ENCODE data around the gene SCUBE1.

DNA sequence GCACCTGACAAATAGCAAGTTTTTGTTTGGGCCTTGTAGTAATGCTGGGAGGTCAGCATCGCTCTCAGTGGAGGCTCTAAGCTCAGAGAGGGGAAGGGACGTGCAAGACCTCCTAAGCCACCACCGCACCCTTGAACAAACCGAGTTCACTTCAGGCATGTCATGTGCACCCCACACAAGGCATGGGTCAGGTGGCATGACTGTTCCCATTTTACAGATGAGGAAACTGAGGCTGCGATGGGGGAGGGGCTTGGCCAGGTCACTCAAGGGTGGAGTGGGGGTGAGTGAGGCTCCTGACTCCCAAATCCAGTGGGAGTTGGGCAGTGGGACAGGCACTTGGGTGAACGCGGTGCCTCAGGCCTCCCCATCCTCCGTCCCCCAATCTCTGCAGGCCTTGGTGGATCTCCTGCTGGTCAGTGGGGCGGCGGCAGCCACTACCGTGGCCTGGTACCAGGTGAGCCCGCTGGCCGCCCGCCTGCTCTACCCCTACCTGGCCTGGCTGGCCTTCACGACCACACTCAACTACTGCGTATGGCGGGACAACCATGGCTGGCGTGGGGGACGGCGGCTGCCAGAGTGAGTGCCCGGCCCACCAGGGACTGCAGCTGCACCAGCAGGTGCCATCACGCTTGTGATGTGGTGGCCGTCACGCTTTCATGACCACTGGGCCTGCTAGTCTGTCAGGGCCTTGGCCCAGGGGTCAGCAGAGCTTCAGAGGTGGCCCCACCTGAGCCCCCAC, 180.6 kb downstream of the SCUBE1 start:
- TF ChIP-seq, protein P1, sequence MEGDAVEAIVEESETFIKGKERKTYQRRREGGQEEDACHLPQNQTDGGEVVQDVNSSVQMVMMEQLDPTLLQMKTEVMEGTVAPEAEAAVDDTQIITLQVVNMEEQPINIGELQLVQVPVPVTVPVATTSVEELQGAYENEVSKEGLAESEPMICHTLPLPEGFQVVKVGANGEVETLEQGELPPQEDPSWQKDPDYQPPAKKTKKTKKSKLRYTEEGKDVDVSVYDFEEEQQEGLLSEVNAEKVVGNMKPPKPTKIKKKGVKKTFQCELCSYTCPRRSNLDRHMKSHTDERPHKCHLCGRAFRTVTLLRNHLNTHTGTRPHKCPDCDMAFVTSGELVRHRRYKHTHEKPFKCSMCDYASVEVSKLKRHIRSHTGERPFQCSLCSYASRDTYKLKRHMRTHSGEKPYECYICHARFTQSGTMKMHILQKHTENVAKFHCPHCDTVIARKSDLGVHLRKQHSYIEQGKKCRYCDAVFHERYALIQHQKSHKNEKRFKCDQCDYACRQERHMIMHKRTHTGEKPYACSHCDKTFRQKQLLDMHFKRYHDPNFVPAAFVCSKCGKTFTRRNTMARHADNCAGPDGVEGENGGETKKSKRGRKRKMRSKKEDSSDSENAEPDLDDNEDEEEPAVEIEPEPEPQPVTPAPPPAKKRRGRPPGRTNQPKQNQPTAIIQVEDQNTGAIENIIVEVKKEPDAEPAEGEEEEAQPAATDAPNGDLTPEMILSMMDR (IDR thresholded peaks at IDR 0.05): no peak
- no peak for TF ChIP-seq POLR2A (IDR thresholded peaks at IDR 0.05)
